ENCODE data around the gene KLHL30.

DNA sequence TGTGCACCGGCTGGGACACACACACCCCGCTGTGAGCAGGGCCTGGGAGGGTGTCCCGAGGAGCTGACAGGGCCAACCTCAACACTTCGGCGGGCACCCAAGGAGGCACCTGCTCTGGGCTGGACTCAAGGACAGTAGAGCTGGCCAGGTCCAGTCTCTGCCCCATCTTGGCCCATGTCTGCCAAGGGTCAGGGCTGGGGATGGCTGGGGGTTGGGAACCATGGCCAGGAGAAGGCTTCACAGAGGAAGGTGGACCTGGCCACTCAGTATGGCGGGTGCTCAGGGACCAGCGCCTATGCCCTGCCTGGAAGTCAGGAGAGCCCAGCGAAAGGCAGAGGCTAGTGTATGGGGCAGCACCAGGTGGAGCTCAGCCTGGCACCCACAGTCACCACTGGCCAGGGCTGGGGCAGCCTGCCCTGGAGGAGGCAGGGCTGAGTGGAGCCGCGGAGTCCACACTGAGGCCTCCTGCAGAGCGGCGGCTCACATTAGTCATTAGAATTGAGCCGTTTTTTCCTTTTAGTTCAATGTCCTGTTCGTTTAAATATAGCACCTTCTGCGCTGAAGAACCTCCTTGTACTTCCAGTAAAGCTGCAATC is 24.5 kb downstream of the KLHL30 start:
- TF ChIP-seq, protein P1, sequence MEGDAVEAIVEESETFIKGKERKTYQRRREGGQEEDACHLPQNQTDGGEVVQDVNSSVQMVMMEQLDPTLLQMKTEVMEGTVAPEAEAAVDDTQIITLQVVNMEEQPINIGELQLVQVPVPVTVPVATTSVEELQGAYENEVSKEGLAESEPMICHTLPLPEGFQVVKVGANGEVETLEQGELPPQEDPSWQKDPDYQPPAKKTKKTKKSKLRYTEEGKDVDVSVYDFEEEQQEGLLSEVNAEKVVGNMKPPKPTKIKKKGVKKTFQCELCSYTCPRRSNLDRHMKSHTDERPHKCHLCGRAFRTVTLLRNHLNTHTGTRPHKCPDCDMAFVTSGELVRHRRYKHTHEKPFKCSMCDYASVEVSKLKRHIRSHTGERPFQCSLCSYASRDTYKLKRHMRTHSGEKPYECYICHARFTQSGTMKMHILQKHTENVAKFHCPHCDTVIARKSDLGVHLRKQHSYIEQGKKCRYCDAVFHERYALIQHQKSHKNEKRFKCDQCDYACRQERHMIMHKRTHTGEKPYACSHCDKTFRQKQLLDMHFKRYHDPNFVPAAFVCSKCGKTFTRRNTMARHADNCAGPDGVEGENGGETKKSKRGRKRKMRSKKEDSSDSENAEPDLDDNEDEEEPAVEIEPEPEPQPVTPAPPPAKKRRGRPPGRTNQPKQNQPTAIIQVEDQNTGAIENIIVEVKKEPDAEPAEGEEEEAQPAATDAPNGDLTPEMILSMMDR (IDR thresholded peaks at IDR 0.05) = no peak
- no peak for TF ChIP-seq POLR2AphosphoS5 (IDR thresholded peaks at IDR 0.05)

All from transverse colon (tissue), 4 donors.